GM12865 (cell line): ENCODE measurements around the gene PRPH.
"Not testable (repeated sequence)": the region's sequence is repeated elsewhere in the genome, so short reads cannot be mapped to it uniquely, and the experiment has no call there.

Source experiments
- DNase-seq: peaks from one replicate; pipeline ENCODE4 v3.0.0; 2010; ENCODE audit warnings: low read depth
- H3K4me3 ChIP-seq: 2 replicates; pipeline ENCODE4 v1.5.1; 2011; ENCODE audit warnings: mild to moderate bottlenecking, low read depth, low read length, control low read depth
- TF ChIP-seq, protein P1 (sequence below): IDR thresholded peaks from 2 replicates; pipeline ENCODE4 v1.5.1; 2011; ENCODE audit warnings: low read length, control low read depth, low read depth, inconsistent platforms; ENCODE audit not compliant: insufficient read depth; ENCODE audit errors: missing control alignments

Gene PRPH

DNA sequence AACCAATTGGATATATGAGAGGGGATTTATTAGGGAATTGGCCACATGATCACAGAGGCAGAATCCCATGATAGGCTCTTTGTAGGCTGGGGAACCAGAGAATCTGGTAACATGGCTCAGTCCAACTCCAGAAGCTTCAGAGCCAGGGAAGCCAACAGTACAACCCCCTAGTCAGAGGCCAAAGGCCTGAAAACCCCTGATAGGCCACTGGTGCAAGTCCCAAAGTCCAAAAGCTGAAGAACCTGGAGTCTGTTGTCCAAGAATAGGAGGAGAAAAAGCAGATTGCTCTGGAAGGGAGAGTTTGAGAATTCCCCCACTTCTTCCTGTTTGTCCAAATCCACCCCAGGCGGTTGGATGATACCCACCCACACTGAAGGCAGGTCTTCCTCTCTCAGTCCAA, 19.9 kb downstream of the PRPH start:
- no peak overlapping the region for H3K4me3 ChIP-seq
- TF ChIP-seq, protein P1, sequence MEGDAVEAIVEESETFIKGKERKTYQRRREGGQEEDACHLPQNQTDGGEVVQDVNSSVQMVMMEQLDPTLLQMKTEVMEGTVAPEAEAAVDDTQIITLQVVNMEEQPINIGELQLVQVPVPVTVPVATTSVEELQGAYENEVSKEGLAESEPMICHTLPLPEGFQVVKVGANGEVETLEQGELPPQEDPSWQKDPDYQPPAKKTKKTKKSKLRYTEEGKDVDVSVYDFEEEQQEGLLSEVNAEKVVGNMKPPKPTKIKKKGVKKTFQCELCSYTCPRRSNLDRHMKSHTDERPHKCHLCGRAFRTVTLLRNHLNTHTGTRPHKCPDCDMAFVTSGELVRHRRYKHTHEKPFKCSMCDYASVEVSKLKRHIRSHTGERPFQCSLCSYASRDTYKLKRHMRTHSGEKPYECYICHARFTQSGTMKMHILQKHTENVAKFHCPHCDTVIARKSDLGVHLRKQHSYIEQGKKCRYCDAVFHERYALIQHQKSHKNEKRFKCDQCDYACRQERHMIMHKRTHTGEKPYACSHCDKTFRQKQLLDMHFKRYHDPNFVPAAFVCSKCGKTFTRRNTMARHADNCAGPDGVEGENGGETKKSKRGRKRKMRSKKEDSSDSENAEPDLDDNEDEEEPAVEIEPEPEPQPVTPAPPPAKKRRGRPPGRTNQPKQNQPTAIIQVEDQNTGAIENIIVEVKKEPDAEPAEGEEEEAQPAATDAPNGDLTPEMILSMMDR: no peak
- DNase-seq: no peak

DNA sequence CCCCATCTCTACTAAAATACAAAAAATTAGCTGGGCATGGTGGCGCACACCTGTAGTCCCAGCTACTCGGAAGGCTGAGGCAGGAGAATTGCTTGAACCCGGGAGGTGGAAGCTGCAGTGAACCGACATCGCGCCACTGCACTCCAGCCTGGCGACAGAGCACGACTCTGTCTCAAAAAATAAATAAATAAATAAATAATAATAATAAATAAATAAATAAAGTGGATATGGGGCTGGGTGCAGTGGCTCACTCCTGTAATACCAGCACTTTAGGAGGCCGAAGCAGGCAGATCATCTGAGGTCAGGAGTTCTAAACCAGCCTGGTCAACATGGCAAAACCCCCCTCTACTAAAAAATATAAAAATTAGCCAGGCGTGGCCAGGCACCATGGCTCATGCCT, 22.2 kb downstream of the PRPH start:
- DNase-seq, H3K4me3 ChIP-seq: not testable (repeated sequence)

DNA sequence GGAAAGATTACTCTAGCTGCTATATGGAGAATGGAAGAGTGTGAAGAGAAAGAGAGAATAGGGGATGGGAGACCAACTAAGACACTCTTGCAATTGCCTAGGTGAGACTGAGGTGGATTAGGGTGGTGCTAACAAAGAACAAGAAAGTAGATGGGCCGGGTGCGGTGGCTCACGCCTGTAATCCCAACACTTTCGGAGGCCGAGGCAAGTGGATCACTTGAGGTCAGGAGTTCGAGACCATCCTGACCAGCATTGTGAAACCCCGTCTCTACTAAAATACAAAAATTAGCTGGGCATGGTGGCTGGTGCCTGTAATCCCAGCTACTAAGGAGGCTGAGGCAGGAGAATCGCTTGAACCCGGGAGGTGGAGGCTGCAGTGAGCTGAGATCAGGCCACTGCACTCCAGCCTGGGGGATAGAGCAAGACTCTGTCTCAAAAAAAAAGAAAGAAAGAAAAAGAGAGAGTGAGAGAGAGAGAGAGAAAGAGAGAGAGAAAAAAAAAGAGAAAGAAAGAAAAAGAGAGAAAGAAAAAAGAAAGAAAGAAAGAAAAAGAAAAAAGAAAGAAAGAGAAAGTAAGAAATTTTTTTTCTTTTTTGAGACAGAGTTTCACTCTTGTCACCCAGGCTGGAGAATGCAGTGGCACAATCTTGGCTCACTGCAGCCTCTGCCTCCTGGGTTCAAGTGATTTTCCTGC, 25.6 kb downstream of the PRPH start:
- DNase-seq, H3K4me3 ChIP-seq: not testable (repeated sequence)

DNA sequence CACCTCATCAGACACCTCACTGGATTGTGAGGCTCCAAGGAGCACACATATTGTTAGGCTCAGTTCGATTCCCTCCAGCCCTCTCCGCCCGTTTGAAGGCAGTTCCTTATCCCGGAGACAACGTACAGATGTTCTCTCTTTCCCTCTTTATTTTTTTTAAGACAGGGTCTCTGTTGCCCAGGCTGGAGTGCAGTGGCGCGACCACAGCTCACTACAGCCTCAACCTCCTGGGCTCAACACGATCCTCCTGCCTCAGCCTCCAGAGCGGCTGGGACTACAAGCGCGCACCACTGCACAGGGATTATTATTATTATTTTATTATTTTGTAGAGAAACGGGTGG, 27.4 kb downstream of the PRPH start:
- TF ChIP-seq, protein P1: no peak
- DNase-seq: no peak
- H3K4me3 ChIP-seq: peak overlapping the region; percentile 85

DNA sequence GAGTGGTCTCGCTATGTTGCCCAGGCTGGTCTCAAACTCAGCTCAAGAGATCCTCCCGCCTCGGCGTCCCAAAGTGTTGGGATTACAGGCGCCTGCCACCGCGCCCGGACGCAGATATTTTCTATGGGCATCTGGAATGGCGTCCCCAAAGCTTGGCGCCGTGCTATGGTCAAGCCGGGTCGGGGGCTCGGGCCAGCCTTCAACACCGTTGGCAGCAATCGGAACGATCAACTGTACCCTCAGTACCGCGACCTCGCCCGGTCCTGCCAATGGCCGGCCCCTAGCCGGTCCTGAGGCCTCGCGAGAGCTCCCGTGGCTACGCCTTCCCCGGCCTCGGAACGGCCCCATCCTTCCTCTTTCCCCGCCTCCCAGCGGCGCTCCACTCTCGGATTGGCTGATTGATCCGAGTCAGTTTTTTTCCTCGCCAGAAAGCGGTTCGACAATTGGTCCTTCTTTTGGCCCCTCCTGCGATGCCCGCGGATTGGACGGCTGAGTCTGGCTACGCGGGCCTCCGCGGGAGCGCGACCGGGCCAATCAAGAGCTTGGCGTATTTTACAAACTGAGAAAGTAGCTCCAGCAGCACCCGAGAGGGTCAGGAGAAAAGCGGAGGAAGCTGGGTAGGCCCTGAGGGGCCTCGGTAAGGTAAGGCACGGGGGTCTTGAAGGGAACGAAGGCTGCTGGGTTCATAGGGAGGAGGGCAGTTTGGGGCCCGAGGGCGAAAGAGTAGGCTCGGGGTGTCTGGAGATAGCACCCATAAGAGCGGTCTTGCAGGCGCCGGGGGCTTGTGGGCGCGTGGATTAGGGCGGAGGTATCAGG, 28.0 kb downstream of the PRPH start, which contains the start of gene TROAP:
Gene TROAP (plus strand): TSS at position 548 of the 816 bp plus-strand sequence. CDS start 354 bp downstream, outside the sequence.
- TF ChIP-seq, protein P1: no peak
- H3K4me3 ChIP-seq: peak within 1 kb of the TSS; percentile 85
- peak; percentile 99 for DNase-seq

DNA sequence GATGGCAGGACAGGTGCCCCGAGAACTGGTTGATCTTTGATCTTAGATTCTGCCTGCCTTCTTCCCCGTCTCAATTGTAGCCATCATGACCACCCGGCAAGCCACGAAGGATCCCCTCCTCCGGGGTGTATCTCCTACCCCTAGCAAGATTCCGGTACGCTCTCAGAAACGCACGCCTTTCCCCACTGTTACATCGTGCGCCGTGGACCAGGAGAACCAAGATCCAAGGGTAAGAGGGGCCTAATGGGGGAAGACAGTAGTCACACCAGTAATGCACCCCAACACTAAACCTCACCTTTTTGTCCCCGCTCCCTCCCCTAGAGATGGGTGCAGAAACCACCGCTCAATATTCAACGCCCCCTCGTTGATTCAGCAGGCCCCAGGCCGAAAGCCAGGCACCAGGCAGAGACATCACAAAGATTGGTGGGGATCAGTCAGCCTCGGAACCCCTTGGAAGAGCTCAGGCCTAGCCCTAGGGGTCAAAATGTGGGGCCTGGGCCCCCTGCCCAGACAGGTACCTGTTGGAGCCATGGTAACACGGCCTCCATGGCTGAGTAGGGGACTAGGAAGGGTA, 28.7 kb downstream of the PRPH start:
- H3K4me3 ChIP-seq: peak overlapping the region; percentile 84
- DNase-seq: no peak
- TF ChIP-seq, protein P1: no peak

DNA sequence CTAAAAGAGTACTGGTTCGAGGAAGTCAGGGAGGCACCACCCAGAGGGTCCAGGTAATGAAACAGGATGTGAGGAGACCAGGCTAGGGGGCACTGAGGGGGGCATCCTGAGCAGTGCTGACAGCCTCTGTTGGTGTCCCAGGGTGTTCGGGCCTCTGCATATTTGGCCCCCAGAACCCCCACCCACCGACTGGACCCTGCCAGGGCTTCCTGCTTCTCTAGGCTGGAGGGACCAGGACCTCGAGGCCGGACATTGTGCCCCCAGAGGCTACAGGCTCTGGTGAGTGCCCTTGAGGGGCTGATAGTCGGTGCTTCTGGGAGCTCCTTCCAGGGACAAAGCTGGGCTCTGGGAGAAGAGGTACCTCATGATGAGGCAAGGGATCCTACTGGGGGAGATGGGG, 30.7 kb downstream of the PRPH start:
- DNase-seq: no peak
- TF ChIP-seq, protein P1: no peak
- H3K4me3 ChIP-seq: no peak overlapping the region
